Measurements from ENCODE around the gene FAM162A.

DNA sequence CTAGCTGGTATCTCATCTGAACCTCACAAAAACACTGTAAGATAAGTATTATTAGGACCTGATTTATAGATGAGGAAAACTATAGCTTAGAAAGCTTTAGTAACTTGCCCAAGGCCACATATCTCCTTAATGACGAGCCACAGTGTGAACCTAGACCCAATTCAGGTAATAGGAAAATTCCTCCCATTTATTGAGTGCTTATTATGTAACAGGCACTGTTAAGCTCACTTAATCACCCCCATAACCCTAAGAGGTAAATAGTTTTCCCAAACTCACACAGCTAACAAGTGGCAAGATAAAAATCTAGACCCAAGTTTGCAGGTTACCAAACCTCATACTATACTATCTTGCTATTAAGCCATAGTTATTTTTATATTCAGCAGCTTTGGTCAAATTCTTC lies 24.0 kb downstream of the FAM162A start:
- TF ChIP-seq, protein P1, sequence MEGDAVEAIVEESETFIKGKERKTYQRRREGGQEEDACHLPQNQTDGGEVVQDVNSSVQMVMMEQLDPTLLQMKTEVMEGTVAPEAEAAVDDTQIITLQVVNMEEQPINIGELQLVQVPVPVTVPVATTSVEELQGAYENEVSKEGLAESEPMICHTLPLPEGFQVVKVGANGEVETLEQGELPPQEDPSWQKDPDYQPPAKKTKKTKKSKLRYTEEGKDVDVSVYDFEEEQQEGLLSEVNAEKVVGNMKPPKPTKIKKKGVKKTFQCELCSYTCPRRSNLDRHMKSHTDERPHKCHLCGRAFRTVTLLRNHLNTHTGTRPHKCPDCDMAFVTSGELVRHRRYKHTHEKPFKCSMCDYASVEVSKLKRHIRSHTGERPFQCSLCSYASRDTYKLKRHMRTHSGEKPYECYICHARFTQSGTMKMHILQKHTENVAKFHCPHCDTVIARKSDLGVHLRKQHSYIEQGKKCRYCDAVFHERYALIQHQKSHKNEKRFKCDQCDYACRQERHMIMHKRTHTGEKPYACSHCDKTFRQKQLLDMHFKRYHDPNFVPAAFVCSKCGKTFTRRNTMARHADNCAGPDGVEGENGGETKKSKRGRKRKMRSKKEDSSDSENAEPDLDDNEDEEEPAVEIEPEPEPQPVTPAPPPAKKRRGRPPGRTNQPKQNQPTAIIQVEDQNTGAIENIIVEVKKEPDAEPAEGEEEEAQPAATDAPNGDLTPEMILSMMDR (IDR thresholded peaks at IDR 0.05), result no peak
- no peak for TF ChIP-seq ZFX (IDR thresholded peaks at IDR 0.05; ENCODE audit: borderline replicate concordance)
